RWPE2 (cell line): ENCODE data around the gene GLIPR2.

Experiments used
- ATAC-seq: fragments of 200-7000 bp; cut with Tn5 transposase; 3 replicates; pipeline ENCODE4 v1.9.1; 2021; ENCODE audit warnings: low read depth
- DNase-seq: peaks from one replicate; pipeline ENCODE4 v3.0.0-alpha.2; 2020; ENCODE audit warnings: low spot score
- H3K27ac ChIP-seq: fragments of 450-650 bp; 2 replicates; pipeline ENCODE4 v1.5.1; 2017; ENCODE audit warnings: mild to moderate bottlenecking; ENCODE audit not compliant: poor library complexity, severe bottlenecking
- H3K27me3 ChIP-seq: fragments of 250-450 bp; sonication (Bioruptor Pico); 2 replicates; pipeline ENCODE4 v1.5.1; 2021; ENCODE audit warnings: mild to moderate bottlenecking, moderate library complexity; ENCODE audit not compliant: insufficient read depth, poor library complexity, severe bottlenecking
- H3K36me3 ChIP-seq: fragments of 250-450 bp; sonication (Bioruptor Pico); 2 replicates; pipeline ENCODE4 v1.5.1; 2020; ENCODE audit warnings: low read depth, mild to moderate bottlenecking, moderate library complexity
- H3K4me1 ChIP-seq: fragments of 250-450 bp; sonication (Bioruptor Pico); 2 replicates; pipeline ENCODE4 v1.5.1; 2021; ENCODE audit warnings: mild to moderate bottlenecking, moderate library complexity; ENCODE audit not compliant: insufficient read depth, poor library complexity, severe bottlenecking
- H3K4me3 ChIP-seq: fragments of 250-450 bp; sonication (Bioruptor Pico); 2 replicates; pipeline ENCODE4 v1.5.1; 2021; ENCODE audit warnings: mild to moderate bottlenecking, moderate library complexity; ENCODE audit not compliant: severe bottlenecking
- H3K9me3 ChIP-seq: fragments of 250-450 bp; sonication (Bioruptor Pico); 2 replicates; pipeline ENCODE4 v1.5.1; 2021; ENCODE audit warnings: mild to moderate bottlenecking, moderate library complexity; ENCODE audit not compliant: severe bottlenecking
- TF ChIP-seq, protein P1 (sequence below): fragments of 450-650 bp; IDR thresholded peaks from one replicate; pipeline ENCODE4 v1.5.1; 2017; ENCODE audit warnings: mild to moderate bottlenecking, moderate library complexity; ENCODE audit not compliant: poor library complexity, severe bottlenecking

Gene GLIPR2

DNA sequence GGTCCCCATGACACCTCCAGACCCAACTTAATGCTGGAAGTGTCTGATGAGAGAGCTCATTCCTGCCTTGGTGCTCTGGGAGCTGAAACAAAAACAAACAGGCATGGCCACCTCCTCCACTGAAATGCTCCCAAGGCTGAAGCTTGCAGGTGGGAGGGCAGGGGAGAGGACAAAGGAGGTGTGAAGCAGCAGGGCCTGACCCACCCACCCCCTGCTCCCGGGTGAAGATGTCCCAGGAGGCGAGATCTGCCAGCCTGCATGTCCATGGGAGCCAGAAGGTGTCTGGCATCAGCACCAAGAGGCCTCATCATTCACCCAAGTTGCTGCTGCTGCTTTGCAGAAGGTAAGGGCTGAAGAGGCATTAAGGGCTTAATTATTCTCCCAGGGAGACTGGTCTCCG lies 28.5 kb downstream of the GLIPR2 start:
- no peaks in the 10 kb centered on the region for H3K9me3 ChIP-seq
- peaks cover 14% of the 10 kb centered on the region for H3K4me1 ChIP-seq
- no peaks in the 10 kb centered on the region for H3K36me3 ChIP-seq
- TF ChIP-seq, protein P1, sequence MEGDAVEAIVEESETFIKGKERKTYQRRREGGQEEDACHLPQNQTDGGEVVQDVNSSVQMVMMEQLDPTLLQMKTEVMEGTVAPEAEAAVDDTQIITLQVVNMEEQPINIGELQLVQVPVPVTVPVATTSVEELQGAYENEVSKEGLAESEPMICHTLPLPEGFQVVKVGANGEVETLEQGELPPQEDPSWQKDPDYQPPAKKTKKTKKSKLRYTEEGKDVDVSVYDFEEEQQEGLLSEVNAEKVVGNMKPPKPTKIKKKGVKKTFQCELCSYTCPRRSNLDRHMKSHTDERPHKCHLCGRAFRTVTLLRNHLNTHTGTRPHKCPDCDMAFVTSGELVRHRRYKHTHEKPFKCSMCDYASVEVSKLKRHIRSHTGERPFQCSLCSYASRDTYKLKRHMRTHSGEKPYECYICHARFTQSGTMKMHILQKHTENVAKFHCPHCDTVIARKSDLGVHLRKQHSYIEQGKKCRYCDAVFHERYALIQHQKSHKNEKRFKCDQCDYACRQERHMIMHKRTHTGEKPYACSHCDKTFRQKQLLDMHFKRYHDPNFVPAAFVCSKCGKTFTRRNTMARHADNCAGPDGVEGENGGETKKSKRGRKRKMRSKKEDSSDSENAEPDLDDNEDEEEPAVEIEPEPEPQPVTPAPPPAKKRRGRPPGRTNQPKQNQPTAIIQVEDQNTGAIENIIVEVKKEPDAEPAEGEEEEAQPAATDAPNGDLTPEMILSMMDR, result no peak
- no peak overlapping the region for H3K27ac ChIP-seq
- no peak overlapping the region for H3K4me3 ChIP-seq
- no peaks in the 10 kb centered on the region for H3K27me3 ChIP-seq
- DNase-seq, result no peak
- no peak for ATAC-seq

DNA sequence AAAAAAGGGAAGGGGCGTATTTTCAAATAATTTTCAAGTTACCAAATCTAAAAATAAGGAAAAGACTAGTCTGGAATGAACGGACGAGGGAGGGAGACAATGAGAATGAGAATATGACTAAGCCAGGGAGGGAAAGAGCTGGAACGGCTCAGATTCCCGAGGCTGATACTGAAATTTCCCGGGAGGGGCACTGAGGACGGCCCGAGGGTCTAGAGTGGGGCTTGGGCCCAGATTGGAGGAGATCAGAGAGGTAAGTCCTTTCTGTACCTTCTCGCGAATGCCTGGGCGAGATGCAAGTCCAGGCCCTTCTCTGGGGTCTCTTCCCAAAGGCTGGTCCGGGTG lies 29.3 kb downstream of the GLIPR2 start:
- ATAC-seq, result no peak
- Histone ChIP-seq H3K4me1 (peaks cover 14% of the 10 kb centered on the region), H3K36me3 (no peaks in the 10 kb centered on the region), H3K27ac (no peak overlapping the region), H3K27me3 (no peaks in the 10 kb centered on the region), H3K4me3 (no peak overlapping the region), H3K9me3 (no peaks in the 10 kb centered on the region)
- DNase-seq, result no peak
- TF ChIP-seq, protein P1, result no peak

DNA sequence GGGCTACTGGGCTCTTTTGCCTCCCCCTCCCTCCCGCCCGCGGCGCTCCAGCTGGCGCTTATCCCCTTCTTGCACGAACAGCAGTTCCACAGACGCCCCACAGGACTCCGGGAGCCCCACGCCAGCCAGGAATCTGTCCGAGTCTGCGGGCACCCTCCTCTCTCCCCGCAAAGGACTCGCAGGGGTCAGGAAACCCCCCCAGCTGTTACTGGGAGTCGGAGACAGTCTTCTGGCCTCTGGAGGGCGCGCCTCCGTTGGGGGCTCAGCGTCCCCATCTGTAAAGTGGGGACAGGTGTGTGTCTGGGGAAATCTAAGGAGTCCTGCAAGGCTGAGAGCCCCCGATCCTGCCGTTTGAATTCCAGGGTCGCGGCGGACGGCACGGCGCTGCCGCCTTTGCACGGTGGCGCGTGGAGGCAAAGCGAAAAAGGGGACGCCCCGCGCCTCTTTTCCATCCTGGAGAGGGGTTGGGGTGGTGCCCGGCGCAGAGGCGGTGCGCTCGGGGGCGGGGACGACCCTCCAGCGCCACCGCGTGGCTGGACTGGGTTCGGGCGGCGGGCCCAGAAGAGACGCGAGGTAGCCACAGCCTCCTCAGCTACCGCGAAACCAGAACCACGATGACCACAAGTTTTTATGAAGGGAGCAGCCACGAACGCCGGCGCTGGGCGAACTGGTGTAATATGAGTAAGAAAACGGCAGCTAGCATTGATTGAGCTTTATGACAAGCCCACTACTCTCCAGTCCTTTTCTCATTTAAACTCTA lies 29.8 kb downstream of the GLIPR2 start:
- TF ChIP-seq, protein P1, result peak; percentile 97
- no peaks in the 10 kb centered on the region for H3K9me3 ChIP-seq
- no peaks in the 10 kb centered on the region for H3K36me3 ChIP-seq
- DNase-seq (no peak), ATAC-seq (peak; percentile 83)
- H3K4me3 ChIP-seq, result peak overlapping the region; percentile 19
- no peaks in the 10 kb centered on the region for H3K27me3 ChIP-seq
- no peak overlapping the region for H3K27ac ChIP-seq
- H3K4me1 ChIP-seq, result peaks cover 14% of the 10 kb centered on the region

DNA sequence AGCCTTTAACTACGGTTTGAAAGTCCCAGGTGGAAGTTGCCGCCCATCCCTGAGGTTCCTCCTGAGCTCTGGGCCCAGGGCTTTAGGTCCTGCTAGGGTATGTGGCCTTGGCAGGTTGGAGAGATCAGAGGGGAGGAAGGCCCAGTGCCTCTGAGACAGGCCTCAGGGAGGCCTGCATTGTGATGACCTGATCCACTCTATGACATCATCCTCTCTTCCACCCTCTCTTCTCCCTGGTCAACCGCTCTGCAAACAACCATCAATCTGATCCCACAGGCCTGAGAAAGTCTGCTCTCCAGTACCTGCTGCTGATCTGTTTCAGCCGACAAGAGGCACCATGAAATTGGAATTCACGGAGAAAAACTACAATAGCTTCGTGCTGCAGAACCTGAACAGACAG lies 32.6 kb downstream of the GLIPR2 start, which contains the start of gene CCIN:
Gene CCIN (plus strand): TSS at position 223 of the 400 bp plus-strand sequence. CDS start 115 bp downstream, at position 338.
- Histone ChIP-seq H3K36me3 (no peaks in the 10 kb centered on the region), H3K9me3 (no peaks in the 10 kb centered on the region), H3K4me3 (no peak within 1 kb of the TSS), H3K4me1 (no peaks in the 10 kb centered on the region), H3K27me3 (no peaks in the 10 kb centered on the region), H3K27ac (no peak within 1 kb of the TSS)
- no peak for ATAC-seq
- DNase-seq, result no peak
- TF ChIP-seq, protein P1, result no peak

DNA sequence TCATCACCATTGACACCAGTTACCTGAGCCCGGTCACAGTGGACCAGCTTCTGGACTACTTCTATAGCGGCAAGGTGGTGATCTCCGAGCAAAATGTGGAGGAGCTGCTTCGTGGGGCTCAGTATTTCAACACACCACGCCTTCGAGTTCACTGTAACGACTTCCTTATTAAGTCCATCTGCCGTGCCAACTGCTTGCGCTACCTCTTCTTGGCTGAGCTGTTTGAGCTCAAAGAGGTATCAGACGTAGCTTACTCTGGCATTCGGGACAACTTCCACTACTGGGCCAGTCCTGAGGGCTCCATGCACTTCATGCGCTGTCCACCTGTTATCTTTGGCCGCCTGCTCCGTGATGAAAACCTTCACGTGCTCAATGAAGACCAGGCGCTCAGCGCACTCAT lies 33.2 kb downstream of the GLIPR2 start:
- Histone ChIP-seq H3K4me3 (no peak overlapping the region), H3K36me3 (no peaks in the 10 kb centered on the region), H3K4me1 (no peaks in the 10 kb centered on the region), H3K9me3 (no peaks in the 10 kb centered on the region), H3K27ac (no peak overlapping the region), H3K27me3 (no peaks in the 10 kb centered on the region)
- TF ChIP-seq, protein P1, result no peak
- DNase-seq, result no peak
- no peak for ATAC-seq
